ENCODE results near the gene PITRM1. TPM values are rescaled to one million over a fixed set of nuclear protein-coding genes. Genes with fewer than 3 reads are reported as not detected.
A peak's percentile ranks its signal among the peaks of the same experiment; 100 is the strongest.

Gene PITRM1
- total RNA-seq, 1 donor from 2014 or later: 46.6 TPM

DNA sequence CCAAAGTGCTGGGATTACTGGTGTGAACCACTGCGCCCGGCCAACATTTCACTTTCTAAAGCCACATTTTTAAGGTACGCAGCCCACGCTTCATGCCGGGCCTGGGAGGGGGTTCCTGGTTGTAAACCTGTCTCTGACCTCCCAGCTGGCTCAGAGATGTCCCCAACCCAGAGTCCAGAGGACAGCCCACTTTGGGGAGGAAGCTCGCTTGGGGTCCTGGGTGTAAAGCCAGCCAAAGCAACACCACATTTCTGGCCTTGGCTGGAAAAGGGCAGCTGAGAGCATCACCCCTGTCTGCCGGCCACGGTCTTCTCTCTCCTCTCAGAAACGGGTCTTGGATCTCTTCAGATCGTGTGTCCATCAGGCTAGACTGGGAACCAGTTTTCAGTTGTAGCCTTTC, 23.9 kb upstream of the PITRM1 start:
- Mint-ChIP-seq H3K4me3 (no peak overlapping the region), H3K4me1 (peaks cover 30% of the 10 kb centered on the region), H3K9me3 (no peaks in the 10 kb centered on the region), H3K27me3 (ENCODE audit: low read depth) (no peaks in the 10 kb centered on the region), H3K27ac (ENCODE audit: unreplicated experiment) (no peak overlapping the region), H3K36me3 (ENCODE audit: low read depth) (no peaks in the 10 kb centered on the region)
- no peak for DNase-seq (ENCODE audit: low read depth, low spot score)
- TF ChIP-seq, protein P1, sequence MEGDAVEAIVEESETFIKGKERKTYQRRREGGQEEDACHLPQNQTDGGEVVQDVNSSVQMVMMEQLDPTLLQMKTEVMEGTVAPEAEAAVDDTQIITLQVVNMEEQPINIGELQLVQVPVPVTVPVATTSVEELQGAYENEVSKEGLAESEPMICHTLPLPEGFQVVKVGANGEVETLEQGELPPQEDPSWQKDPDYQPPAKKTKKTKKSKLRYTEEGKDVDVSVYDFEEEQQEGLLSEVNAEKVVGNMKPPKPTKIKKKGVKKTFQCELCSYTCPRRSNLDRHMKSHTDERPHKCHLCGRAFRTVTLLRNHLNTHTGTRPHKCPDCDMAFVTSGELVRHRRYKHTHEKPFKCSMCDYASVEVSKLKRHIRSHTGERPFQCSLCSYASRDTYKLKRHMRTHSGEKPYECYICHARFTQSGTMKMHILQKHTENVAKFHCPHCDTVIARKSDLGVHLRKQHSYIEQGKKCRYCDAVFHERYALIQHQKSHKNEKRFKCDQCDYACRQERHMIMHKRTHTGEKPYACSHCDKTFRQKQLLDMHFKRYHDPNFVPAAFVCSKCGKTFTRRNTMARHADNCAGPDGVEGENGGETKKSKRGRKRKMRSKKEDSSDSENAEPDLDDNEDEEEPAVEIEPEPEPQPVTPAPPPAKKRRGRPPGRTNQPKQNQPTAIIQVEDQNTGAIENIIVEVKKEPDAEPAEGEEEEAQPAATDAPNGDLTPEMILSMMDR (conservative IDR thresholded peaks at IDR 0.05): no peak

DNA sequence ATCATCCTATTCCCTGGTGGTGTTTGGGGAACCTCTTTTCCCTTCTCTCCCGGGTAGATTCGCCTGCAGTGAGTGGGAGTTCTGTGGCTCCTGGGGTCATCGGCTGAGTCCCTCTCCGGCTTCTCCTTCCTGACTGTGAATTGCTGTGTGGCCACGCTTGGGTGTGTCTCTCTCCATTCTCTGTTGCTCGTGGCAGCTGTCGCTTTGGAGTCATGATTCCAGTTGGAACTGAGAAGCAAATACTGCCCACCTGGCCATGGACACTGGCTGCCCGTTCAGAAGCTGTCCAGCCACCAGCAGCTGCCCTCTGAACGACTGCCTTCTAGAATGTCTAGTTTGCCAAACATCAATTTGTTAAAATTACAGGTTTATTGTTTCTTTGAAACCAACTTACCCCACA, 23.1 kb upstream of the PITRM1 start:
- no peaks in the 10 kb centered on the region for H3K27me3 Mint-ChIP-seq (ENCODE audit: low read depth)
- DNase-seq (ENCODE audit: low read depth, low spot score): no peak
- H3K36me3 Mint-ChIP-seq (ENCODE audit: low read depth): no peaks in the 10 kb centered on the region
- H3K4me3 Mint-ChIP-seq: no peak overlapping the region
- no peak overlapping the region for H3K27ac Mint-ChIP-seq (ENCODE audit: unreplicated experiment)
- peaks cover 24% of the 10 kb centered on the region for H3K4me1 Mint-ChIP-seq
- TF ChIP-seq, protein P1 (conservative IDR thresholded peaks at IDR 0.05): no peak
- no peaks in the 10 kb centered on the region for H3K9me3 Mint-ChIP-seq

DNA sequence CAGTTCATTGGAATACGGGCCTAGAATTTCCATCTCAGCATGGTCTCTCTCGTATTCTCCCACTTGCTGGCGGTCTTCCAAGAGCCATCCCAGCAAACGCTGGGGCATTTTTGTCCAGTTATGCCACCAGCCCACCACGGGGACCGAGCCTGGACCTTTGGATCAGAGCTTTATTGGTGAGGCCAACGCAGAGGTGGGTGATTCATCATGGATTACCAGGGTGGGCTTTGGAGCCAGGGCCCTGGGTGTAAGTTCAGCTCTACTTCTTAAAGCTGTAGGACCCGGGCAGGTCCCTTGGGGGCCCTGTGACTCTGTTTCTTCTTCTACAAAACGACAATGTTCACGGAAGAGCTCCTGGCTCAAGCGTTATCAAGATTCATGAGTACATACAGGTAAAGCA, 22.7 kb upstream of the PITRM1 start:
- Mint-ChIP-seq H3K9me3 (no peaks in the 10 kb centered on the region), H3K4me3 (no peak overlapping the region), H3K27me3 (ENCODE audit: low read depth) (no peaks in the 10 kb centered on the region), H3K36me3 (ENCODE audit: low read depth) (no peaks in the 10 kb centered on the region), H3K27ac (ENCODE audit: unreplicated experiment) (no peak overlapping the region), H3K4me1 (peaks cover 20% of the 10 kb centered on the region)
- TF ChIP-seq, protein P1 (conservative IDR thresholded peaks at IDR 0.05): no peak
- no peak for DNase-seq (ENCODE audit: low read depth, low spot score)

DNA sequence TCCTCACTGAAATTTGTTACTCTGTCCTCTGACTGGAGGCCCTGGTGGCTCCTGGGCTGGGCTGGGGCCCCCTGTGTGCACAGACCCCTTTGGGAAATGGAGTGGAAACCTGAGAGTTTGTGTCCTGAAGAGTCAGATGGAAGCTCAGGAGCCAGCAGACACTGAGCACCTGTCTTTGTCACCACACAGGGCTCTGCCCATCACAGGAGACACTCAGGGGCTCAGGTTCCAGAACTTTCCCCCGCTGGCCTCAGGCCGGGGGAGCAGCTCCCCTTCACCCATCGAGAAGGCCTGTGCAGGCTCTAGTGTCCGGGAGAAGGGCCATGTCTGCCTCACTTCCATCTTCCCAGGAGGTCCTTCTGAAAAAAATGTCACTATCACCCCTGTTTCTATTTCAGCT, 22.3 kb upstream of the PITRM1 start:
- Mint-ChIP-seq H3K4me1 (peaks cover 21% of the 10 kb centered on the region), H3K36me3 (ENCODE audit: low read depth) (no peaks in the 10 kb centered on the region), H3K4me3 (no peak overlapping the region), H3K27me3 (ENCODE audit: low read depth) (no peaks in the 10 kb centered on the region), H3K27ac (ENCODE audit: unreplicated experiment) (no peak overlapping the region), H3K9me3 (no peaks in the 10 kb centered on the region)
- no peak for DNase-seq (ENCODE audit: low read depth, low spot score)
- TF ChIP-seq, protein P1 (conservative IDR thresholded peaks at IDR 0.05): no peak

DNA sequence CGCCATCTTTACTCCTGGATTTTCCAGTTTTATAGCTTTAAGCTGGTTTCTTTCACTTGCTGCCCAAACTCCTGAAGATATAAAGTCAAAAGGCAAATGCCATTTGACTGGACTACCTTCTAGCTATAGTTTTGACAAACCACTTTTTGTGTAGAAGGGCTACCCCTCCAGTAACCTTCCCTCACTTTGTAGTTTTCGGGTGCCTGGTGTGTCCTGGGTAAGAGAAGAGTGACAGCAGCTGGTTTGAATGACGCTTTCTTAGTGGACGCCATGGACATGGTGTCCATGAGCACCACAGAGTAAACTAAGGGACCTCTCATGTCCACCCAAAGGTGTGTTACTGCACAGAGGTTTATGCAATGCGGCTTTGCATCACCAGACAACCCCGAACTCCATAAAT, 21.2 kb upstream of the PITRM1 start:
- no peak overlapping the region for H3K4me3 Mint-ChIP-seq
- H3K27me3 Mint-ChIP-seq (ENCODE audit: low read depth): no peaks in the 10 kb centered on the region
- peaks cover 32% of the 10 kb centered on the region for H3K4me1 Mint-ChIP-seq
- no peaks in the 10 kb centered on the region for H3K9me3 Mint-ChIP-seq
- TF ChIP-seq, protein P1 (conservative IDR thresholded peaks at IDR 0.05): no peak
- no peak for DNase-seq (ENCODE audit: low read depth, low spot score)
- H3K27ac Mint-ChIP-seq (ENCODE audit: unreplicated experiment): peak overlapping the region; percentile 67
- no peaks in the 10 kb centered on the region for H3K36me3 Mint-ChIP-seq (ENCODE audit: low read depth)
